HepG2 (cell line): ENCODE data around the gene SLC13A5. TPM values are rescaled to one million over a fixed set of nuclear protein-coding genes. Genes with fewer than 3 reads are reported as not detected.

Experiments
- DBP ChIP-seq: sonication (generic); formaldehyde crosslinking; IDR thresholded peaks from 2 replicates; pipeline ENCODE4 v1.4.0; 2020; ENCODE audit warnings: missing genetic modification reagents; ENCODE audit errors: not compliant biosample characterization
- ERF ChIP-seq: IDR thresholded peaks from 2 replicates; pipeline ENCODE4 v1.6.1; 2018; ENCODE audit warnings: missing biosample characterization, missing genetic modification reagents
- HNRNPK ChIP-seq: fragments of 200-400 bp; formaldehyde crosslinking; IDR thresholded peaks from 2 replicates; pipeline ENCODE4 v1.6.1; 2018; ENCODE audit warnings: low read length, low read depth, moderate library complexity, mild to moderate bottlenecking; ENCODE audit not compliant: poor library complexity, severe bottlenecking
- MATR3 ChIP-seq: sonication (generic); formaldehyde crosslinking; IDR thresholded peaks from 2 replicates; pipeline ENCODE4 v1.4.0; 2020; ENCODE audit warnings: missing genetic modification reagents
- NR1H2 ChIP-seq: sonication (generic); formaldehyde crosslinking; IDR thresholded peaks from 2 replicates; pipeline ENCODE4 v1.8.1; 2022; ENCODE audit warnings: low read depth, missing genetic modification reagents, borderline replicate concordance
- PAXIP1 ChIP-seq: sonication (generic); formaldehyde crosslinking; conservative IDR thresholded peaks from 2 replicates; pipeline ENCODE4 v1.4.0; 2020; ENCODE audit warnings: mild to moderate bottlenecking, missing genetic modification reagents, moderate library complexity
- POLR2AphosphoS2 ChIP-seq: IDR thresholded peaks from 2 replicates; pipeline ENCODE4 v1.6.1; 2011; ENCODE audit warnings: low read depth, low read length, improper control_type of control experiment
- PTBP1 ChIP-seq: fragments of 200-400 bp; formaldehyde crosslinking; IDR thresholded peaks from 2 replicates; pipeline ENCODE4 v1.6.1; 2018; ENCODE audit warnings: low read length, low read depth; ENCODE audit not compliant: poor library complexity, severe bottlenecking
- SCMH1 ChIP-seq: sonication (generic); formaldehyde crosslinking; IDR thresholded peaks from 2 replicates; pipeline ENCODE4 v1.9.0; 2021; ENCODE audit warnings: missing genetic modification reagents, mild to moderate bottlenecking, borderline replicate concordance
- SKI ChIP-seq: fragments of 450-650 bp; IDR thresholded peaks from one replicate; pipeline ENCODE4 v1.6.1; 2018; ENCODE audit warnings: mild to moderate bottlenecking; ENCODE audit not compliant: partially characterized antibody
- YY1 ChIP-seq: IDR thresholded peaks from 2 replicates; pipeline ENCODE4 v1.6.1; 2011; ENCODE audit warnings: low read length, low read depth, moderate library complexity, mild to moderate bottlenecking; ENCODE audit not compliant: insufficient read depth, insufficient replicate concordance
- ZBED4 ChIP-seq: sonication (generic); formaldehyde crosslinking; IDR thresholded peaks from 2 replicates; pipeline ENCODE4 v1.4.0; 2020; ENCODE audit warnings: missing genetic modification reagents, borderline replicate concordance
- ZBTB37 ChIP-seq: sonication (generic); formaldehyde crosslinking; IDR thresholded peaks from 2 replicates; pipeline ENCODE4 v1.4.0; 2020; ENCODE audit warnings: mild to moderate bottlenecking, missing genetic modification reagents
- ZEB1 ChIP-seq: IDR thresholded peaks from 2 replicates; pipeline ENCODE4 v1.6.1; 2012; ENCODE audit warnings: mild to moderate bottlenecking, low read depth, inconsistent platforms; ENCODE audit not compliant: insufficient replicate concordance
- polyA plus RNA-seq, 8 experiments: library from polyadenylated mRNA; depleted of rRNA in 3 of 8; stranded (reverse) in 7 of 8; unstranded in 1 of 8; fragments of >200 nt; fragmentation: Illumina TruSeq in 4 of 8; extraction: Trizol in 4 of 8; gene quantifications; 2 replicates each; pipeline versions ENCODE4 v1.2.1 to v1.2.3, GENCODE V29; 2011 to 2016; ENCODE audit warnings: low read depth in 4 of 8, missing spikeins in 1 of 8, mixed read lengths in 1 of 8; ENCODE audit not compliant: insufficient read depth in 1 of 8
- total RNA-seq, 5 experiments: library from RNA; depleted of rRNA; stranded (reverse); fragments of >200 nt; fragmentation: Illumina TruSeq; extraction: Trizol; gene quantifications; 2 replicates each; pipeline ENCODE4 v1.2.3, GENCODE V29; 2016; ENCODE audit warnings: low read depth in 1 of 5
- TF ChIP-seq, protein P1 (sequence below): sonication (generic); formaldehyde crosslinking; IDR thresholded peaks from 2 replicates; pipeline ENCODE4 v1.5.1; 2020; ENCODE audit warnings: mild to moderate bottlenecking, missing genetic modification reagents, borderline replicate concordance
- TF ChIP-seq, protein P2 (sequence below): sonication (generic); IDR thresholded peaks from 2 replicates; pipeline ENCODE4 v1.6.1; 2016; ENCODE audit warnings: low read depth, borderline replicate concordance

The SLC13A5 gene
- total and polyA plus RNA-seq, 2 of the 13 experiments (the other 11 are each of a cell fraction or from before 2014, with no cell fraction given) = 42.8 to 310 TPM

DNA sequence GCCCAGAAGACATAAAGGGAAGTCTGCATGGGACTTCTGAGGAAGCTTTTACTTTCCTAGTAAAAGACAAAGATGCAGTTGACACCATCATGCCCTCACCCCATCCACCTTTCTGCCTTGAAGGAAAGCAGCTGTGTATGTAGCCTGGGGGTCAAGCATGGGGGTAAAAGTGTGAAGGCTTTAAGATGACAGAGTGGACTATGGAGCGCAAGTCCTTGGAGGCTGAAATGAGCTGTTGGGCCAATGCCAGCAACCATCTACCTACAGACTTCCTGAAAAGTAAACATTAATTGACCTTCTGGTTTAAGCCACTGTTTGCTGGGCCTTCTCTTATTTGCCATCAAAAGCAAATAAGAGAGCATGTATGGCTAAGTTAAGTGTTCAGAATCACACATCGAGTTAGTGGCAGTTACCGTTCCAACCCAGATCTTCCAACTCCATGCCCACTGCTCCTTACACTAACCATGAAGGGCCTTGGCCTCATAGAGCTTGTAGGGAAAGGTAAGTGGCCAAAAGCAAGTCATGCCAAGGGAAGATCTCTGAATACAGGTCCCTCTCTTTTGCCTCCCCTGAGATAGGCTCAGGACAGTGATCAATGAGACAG lies 30.0 kb downstream of the SLC13A5 start (continued):
- peak; percentile 78 for TF ChIP-seq ZBTB37 (CRISPR knock-in tag)
- TF ChIP-seq PAXIP1 (CRISPR knock-in tag) = peak; percentile 85
- no peak; the same call in 1 of the 2 replicates for TF ChIP-seq ERF
- TF ChIP-seq POLR2AphosphoS2 = 0 out of 2 replicates have a peak, but pooled peaks have one; percentile 13
- TF ChIP-seq MATR3 = no peak
- no peak for TF ChIP-seq NR1H2 (CRISPR knock-in tag)
- TF ChIP-seq, protein P1, sequence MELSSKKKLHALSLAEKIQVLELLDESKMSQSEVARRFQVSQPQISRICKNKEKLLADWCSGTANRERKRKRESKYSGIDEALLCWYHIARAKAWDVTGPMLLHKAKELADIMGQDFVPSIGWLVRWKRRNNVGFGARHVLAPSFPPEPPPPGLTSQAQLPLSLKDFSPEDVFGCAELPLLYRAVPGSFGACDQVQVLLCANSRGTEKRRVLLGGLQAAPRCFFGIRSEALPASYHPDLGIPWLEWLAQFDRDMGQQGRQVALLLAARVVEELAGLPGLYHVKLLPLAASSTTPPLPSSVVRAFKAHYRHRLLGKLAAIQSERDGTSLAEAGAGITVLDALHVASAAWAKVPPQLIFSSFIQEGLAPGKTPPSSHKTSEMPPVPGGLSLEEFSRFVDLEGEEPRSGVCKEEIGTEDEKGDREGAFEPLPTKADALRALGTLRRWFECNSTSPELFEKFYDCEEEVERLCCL = 0 out of 2 replicates have a peak, but pooled peaks have one; percentile 51
- peak; percentile 55 for TF ChIP-seq SKI
- no peak for TF ChIP-seq YY1
- TF ChIP-seq ZEB1 = no peak
- no peak for TF ChIP-seq ZBED4 (CRISPR knock-in tag)
- TF ChIP-seq, protein P2, sequence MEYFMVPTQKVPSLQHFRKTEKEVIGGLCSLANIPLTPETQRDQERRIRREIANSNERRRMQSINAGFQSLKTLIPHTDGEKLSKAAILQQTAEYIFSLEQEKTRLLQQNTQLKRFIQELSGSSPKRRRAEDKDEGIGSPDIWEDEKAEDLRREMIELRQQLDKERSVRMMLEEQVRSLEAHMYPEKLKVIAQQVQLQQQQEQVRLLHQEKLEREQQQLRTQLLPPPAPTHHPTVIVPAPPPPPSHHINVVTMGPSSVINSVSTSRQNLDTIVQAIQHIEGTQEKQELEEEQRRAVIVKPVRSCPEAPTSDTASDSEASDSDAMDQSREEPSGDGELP = no peak
- no peak for TF ChIP-seq DBP (CRISPR knock-in tag)
- TF ChIP-seq SCMH1 (CRISPR knock-in tag) = no peak
- no peak for TF ChIP-seq HNRNPK
- TF ChIP-seq PTBP1 = no peak
